HEK293 (cell line): ENCODE results near the gene ECSIT.

Source experiments
- EGR2 ChIP-seq: fragments of 450-650 bp; formaldehyde crosslinking; IDR thresholded peaks from 2 replicates; pipeline ENCODE4 v1.5.1; 2016; ENCODE audit warnings: low read depth, missing biosample characterization, missing genetic modification characterization
- KLF10 ChIP-seq: fragments of 450-650 bp; IDR thresholded peaks from 2 replicates; pipeline ENCODE4 v1.5.1; 2018; ENCODE audit warnings: missing biosample characterization, mild to moderate bottlenecking, missing genetic modification characterization
- KLF16 ChIP-seq: fragments of 450-650 bp; formaldehyde crosslinking; IDR thresholded peaks from 2 replicates; pipeline ENCODE4 v1.5.1; 2017; ENCODE audit warnings: missing biosample characterization, missing genetic modification characterization
- KLF8 ChIP-seq: fragments of 450-650 bp; formaldehyde crosslinking; IDR thresholded peaks from 2 replicates; pipeline ENCODE4 v1.5.1; 2016; ENCODE audit warnings: missing biosample characterization, missing genetic modification characterization
- PATZ1 ChIP-seq: fragments of 450-650 bp; formaldehyde crosslinking; IDR thresholded peaks from 2 replicates; pipeline ENCODE4 v1.5.1; 2016; ENCODE audit warnings: missing biosample characterization, missing genetic modification characterization
- PRDM1 ChIP-seq: fragments of 450-650 bp; formaldehyde crosslinking; IDR thresholded peaks from 2 replicates; pipeline ENCODE4; 2016; ENCODE audit warnings: missing biosample characterization, missing genetic modification characterization
- PRDM2 ChIP-seq: fragments of 450-650 bp; formaldehyde crosslinking; IDR thresholded peaks from 2 replicates; pipeline ENCODE4 v1.5.1; 2016; ENCODE audit warnings: missing biosample characterization, missing genetic modification characterization, borderline replicate concordance
- SP2 ChIP-seq: fragments of 450-650 bp; formaldehyde crosslinking; IDR thresholded peaks from 2 replicates; pipeline ENCODE4 v1.5.1; 2016; ENCODE audit warnings: missing biosample characterization, missing genetic modification characterization
- ZBTB17 ChIP-seq: fragments of 450-650 bp; formaldehyde crosslinking; IDR thresholded peaks from 2 replicates; pipeline ENCODE4 v1.5.1; 2016; ENCODE audit warnings: missing biosample characterization, missing genetic modification characterization
- ZNF292 ChIP-seq: fragments of 450-650 bp; formaldehyde crosslinking; IDR thresholded peaks from 2 replicates; pipeline ENCODE4 v1.5.1; 2016; ENCODE audit warnings: low read depth, missing biosample characterization, missing genetic modification characterization, borderline replicate concordance
- ZNF335 ChIP-seq: fragments of 450-650 bp; formaldehyde crosslinking; conservative IDR thresholded peaks from 2 replicates; pipeline ENCODE4 v1.5.1; 2016; ENCODE audit warnings: missing biosample characterization, missing genetic modification characterization
- ZNF341 ChIP-seq: fragments of 450-650 bp; formaldehyde crosslinking; IDR thresholded peaks from 2 replicates; pipeline ENCODE4; 2016; ENCODE audit warnings: low read depth, missing biosample characterization, missing genetic modification characterization
- ZNF37A ChIP-seq: fragments of 450-650 bp; IDR thresholded peaks from 2 replicates; pipeline ENCODE4 v1.5.1; 2018; ENCODE audit warnings: missing biosample characterization, missing genetic modification characterization
- ZNF394 ChIP-seq: fragments of 450-650 bp; formaldehyde crosslinking; IDR thresholded peaks from 2 replicates; pipeline ENCODE4 v1.5.1; 2016; ENCODE audit warnings: missing biosample characterization, missing genetic modification characterization, mild to moderate bottlenecking, moderate library complexity, borderline replicate concordance
- ZNF514 ChIP-seq: fragments of 450-650 bp; formaldehyde crosslinking; IDR thresholded peaks from 2 replicates; pipeline ENCODE4 v1.5.1; 2016; ENCODE audit warnings: missing biosample characterization, missing genetic modification characterization
- ZNF571 ChIP-seq: fragments of 450-650 bp; formaldehyde crosslinking; IDR thresholded peaks from 2 replicates; pipeline ENCODE4 v1.5.0; 2017; ENCODE audit warnings: missing biosample characterization, missing genetic modification characterization
- ZNF660 ChIP-seq: fragments of 450-650 bp; IDR thresholded peaks from 2 replicates; pipeline ENCODE4 v1.5.1; 2018; ENCODE audit warnings: missing biosample characterization, mild to moderate bottlenecking, missing genetic modification characterization
- ZNF785 ChIP-seq: fragments of 450-650 bp; formaldehyde crosslinking; IDR thresholded peaks from 2 replicates; pipeline ENCODE4 v1.5.1; 2016; ENCODE audit warnings: missing biosample characterization, missing genetic modification characterization
- ZSCAN30 ChIP-seq: fragments of 450-650 bp; IDR thresholded peaks from 2 replicates; pipeline ENCODE4 v1.5.1; 2018; ENCODE audit warnings: missing biosample characterization, mild to moderate bottlenecking, missing genetic modification characterization, moderate library complexity
- ZSCAN5A ChIP-seq: fragments of 450-650 bp; formaldehyde crosslinking; IDR thresholded peaks from 2 replicates; pipeline ENCODE4 v1.5.1; 2016; ENCODE audit warnings: missing biosample characterization, missing genetic modification characterization
- TF ChIP-seq, protein P1 (sequence below): fragments of 450-650 bp; formaldehyde crosslinking; IDR thresholded peaks from 2 replicates; pipeline ENCODE4 v1.5.1; 2016; ENCODE audit warnings: missing biosample characterization, missing genetic modification characterization
- TF ChIP-seq, protein P2 (sequence below): fragments of 450-650 bp; formaldehyde crosslinking; IDR thresholded peaks from 2 replicates; pipeline ENCODE4 v1.5.1; 2017; ENCODE audit warnings: missing biosample characterization, missing genetic modification characterization

Gene ECSIT

DNA sequence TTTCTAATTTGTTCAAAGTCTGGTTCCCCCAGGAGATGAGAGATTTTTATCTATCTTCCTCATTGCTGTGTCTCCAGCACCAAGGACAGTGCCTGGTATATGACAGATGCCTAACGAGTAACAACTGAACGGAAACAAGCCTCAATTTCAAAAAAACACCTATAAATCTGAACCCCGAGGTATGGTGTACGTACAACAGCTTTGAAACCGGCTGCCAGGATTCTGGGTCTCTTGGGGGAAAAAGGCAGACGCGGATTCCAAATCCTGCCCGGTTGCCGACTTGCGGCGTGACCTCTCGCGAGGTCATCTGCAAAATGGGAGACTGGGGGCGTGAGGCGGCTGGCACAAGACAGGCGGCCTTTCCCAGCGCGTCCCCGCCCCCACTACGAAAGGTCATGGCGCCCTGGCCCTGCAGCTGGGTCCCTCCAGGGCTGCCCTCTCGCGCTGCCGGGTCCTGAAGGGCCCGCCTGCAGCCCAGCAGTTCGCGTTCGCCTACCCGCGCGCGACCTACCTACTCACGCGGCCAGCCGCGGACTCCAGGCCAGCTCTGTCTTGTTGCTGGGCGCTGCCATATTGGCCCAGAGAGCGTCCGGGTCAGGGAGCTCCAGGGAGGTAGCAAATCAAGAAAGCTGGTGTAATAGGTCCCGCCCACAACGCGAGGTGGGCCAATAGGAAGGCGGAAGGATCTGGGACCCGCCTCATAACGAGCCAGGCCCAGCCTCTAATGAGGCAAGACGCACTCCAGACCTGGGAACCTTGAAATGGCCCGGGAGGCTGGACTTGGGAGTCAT lies at the start of gene ECSIT (continued):
- peak; percentile 98 for TF ChIP-seq SP2
- no peak for TF ChIP-seq ZNF292 (tag by site-specific recombination)
- TF ChIP-seq ZNF785, result no peak
- TF ChIP-seq PATZ1 (tag by site-specific recombination), result no peak; the same call in none of the 2 replicates
- peak; percentile 99 for TF ChIP-seq ZNF335 (tag by site-specific recombination)
- peak; percentile 41; the same call in 1 of the 2 replicates for TF ChIP-seq KLF8 (tag by site-specific recombination)
- TF ChIP-seq, protein P1, sequence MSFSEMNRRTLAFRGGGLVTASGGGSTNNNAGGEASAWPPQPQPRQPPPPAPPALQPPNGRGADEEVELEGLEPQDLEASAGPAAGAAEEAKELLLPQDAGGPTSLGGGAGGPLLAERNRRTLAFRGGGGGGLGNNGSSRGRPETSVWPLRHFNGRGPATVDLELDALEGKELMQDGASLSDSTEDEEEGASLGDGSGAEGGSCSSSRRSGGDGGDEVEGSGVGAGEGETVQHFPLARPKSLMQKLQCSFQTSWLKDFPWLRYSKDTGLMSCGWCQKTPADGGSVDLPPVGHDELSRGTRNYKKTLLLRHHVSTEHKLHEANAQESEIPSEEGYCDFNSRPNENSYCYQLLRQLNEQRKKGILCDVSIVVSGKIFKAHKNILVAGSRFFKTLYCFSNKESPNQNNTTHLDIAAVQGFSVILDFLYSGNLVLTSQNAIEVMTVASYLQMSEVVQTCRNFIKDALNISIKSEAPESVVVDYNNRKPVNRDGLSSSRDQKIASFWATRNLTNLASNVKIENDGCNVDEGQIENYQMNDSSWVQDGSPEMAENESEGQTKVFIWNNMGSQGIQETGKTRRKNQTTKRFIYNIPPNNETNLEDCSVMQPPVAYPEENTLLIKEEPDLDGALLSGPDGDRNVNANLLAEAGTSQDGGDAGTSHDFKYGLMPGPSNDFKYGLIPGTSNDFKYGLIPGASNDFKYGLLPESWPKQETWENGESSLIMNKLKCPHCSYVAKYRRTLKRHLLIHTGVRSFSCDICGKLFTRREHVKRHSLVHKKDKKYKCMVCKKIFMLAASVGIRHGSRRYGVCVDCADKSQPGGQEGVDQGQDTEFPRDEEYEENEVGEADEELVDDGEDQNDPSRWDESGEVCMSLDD (tag by site-specific recombination), result no peak
- 0 out of 2 replicates have a peak, but pooled peaks have one; percentile 43 for TF ChIP-seq ZNF660 (tag by site-specific recombination)
- TF ChIP-seq ZBTB17, result peak; percentile 75
- TF ChIP-seq ZSCAN30, result peak; percentile 89
- TF ChIP-seq EGR2 (tag by site-specific recombination), result peak; percentile 77
- no peak for TF ChIP-seq PRDM2 (tag by site-specific recombination)
- no peak for TF ChIP-seq ZNF37A (tag by site-specific recombination)
- TF ChIP-seq, protein P2, sequence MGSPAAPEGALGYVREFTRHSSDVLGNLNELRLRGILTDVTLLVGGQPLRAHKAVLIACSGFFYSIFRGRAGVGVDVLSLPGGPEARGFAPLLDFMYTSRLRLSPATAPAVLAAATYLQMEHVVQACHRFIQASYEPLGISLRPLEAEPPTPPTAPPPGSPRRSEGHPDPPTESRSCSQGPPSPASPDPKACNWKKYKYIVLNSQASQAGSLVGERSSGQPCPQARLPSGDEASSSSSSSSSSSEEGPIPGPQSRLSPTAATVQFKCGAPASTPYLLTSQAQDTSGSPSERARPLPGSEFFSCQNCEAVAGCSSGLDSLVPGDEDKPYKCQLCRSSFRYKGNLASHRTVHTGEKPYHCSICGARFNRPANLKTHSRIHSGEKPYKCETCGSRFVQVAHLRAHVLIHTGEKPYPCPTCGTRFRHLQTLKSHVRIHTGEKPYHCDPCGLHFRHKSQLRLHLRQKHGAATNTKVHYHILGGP, result no peak
- no peak for TF ChIP-seq ZNF341 (tag by site-specific recombination)
- TF ChIP-seq ZSCAN5A (tag by site-specific recombination), result no peak
- no peak for TF ChIP-seq ZNF571 (tag by site-specific recombination)
- TF ChIP-seq PRDM1 (tag by site-specific recombination), result no peak
- TF ChIP-seq KLF16 (tag by site-specific recombination), result peak; percentile 79
- TF ChIP-seq ZNF394 (tag by site-specific recombination), result peak; percentile 32; the same call in 1 of the 2 replicates
- peak; percentile 80; the same call in 1 of the 2 replicates for TF ChIP-seq KLF10 (tag by site-specific recombination)
- no peak for TF ChIP-seq ZNF514 (tag by site-specific recombination)
